Measurements from ENCODE around the gene PTPRE.

The PTPRE gene

GRCh38 chr10:128095027-128095752 is 188.3 kb downstream of the PTPRE start:
- no peak for DNase-seq (ENCODE audit: low read depth, low spot score)
- no peak overlapping the region for H3K4me3 ChIP-seq (ENCODE audit: low read depth, low read length)
- no peak for TF ChIP-seq CTCF (IDR thresholded peaks at IDR 0.05; ENCODE audit: low read depth, low read length)
- in situ Hi-C loops (cut with HindIII; ENCODE audit: low sequenced_read_pairs) = no loop called here

- TF ChIP-seq CTCF (IDR thresholded peaks at IDR 0.05; ENCODE audit: low read depth, low read length) = no peak
- in situ Hi-C loops (cut with HindIII; ENCODE audit: low sequenced_read_pairs) = no loop called here
- no peak for DNase-seq (ENCODE audit: low read depth, low spot score)
- H3K4me3 ChIP-seq (ENCODE audit: low read depth, low read length) = no peak overlapping the region
Observed at GRCh38 chr10:128095753-128096469, 189.0 kb downstream of the PTPRE start.

GRCh38 chr10:128096486-128097199 is 189.7 kb downstream of the PTPRE start:
- DNase-seq (ENCODE audit: low read depth, low spot score) = peak; percentile 4
- TF ChIP-seq CTCF (IDR thresholded peaks at IDR 0.05; ENCODE audit: low read depth, low read length) = no peak
- H3K4me3 ChIP-seq (ENCODE audit: low read depth, low read length) = no peak overlapping the region
- in situ Hi-C loops (cut with HindIII; ENCODE audit: low sequenced_read_pairs) = no loop called here

- H3K4me3 ChIP-seq (ENCODE audit: low read depth, low read length) = no peak overlapping the region
- DNase-seq (ENCODE audit: low read depth, low spot score) = no peak
- in situ Hi-C loops (cut with HindIII; ENCODE audit: low sequenced_read_pairs) = no loop called here
- no peak for TF ChIP-seq CTCF (IDR thresholded peaks at IDR 0.05; ENCODE audit: low read depth, low read length)
Observed at GRCh38 chr10:128097783-128098182, 190.9 kb downstream of the PTPRE start.

- in situ Hi-C loops (cut with HindIII; ENCODE audit: low sequenced_read_pairs) = no loop called here
- no peak overlapping the region for H3K4me3 ChIP-seq (ENCODE audit: low read depth, low read length)
- no peak for TF ChIP-seq CTCF (IDR thresholded peaks at IDR 0.05; ENCODE audit: low read depth, low read length)
- no peak for DNase-seq (ENCODE audit: low read depth, low spot score)
Observed at GRCh38 chr10:128098631-128099030, 191.7 kb downstream of the PTPRE start.

- in situ Hi-C loops (cut with HindIII; ENCODE audit: low sequenced_read_pairs) = no loop called here
- no peak for TF ChIP-seq CTCF (IDR thresholded peaks at IDR 0.05; ENCODE audit: low read depth, low read length)
- no peak for DNase-seq (ENCODE audit: low read depth, low spot score)
- H3K4me3 ChIP-seq (ENCODE audit: low read depth, low read length) = no peak overlapping the region
Observed at GRCh38 chr10:128099901-128100300, 193.0 kb downstream of the PTPRE start.
